HepG2 (cell line): Measurements from ENCODE around the gene MARCHF5. TPM values are rescaled to one million over a fixed set of nuclear protein-coding genes. Genes with fewer than 3 reads are reported as not detected.

Source experiments
- ATAC-seq: fragments of 200-7000 bp; cut with Tn5 transposase; 3 replicates; pipeline ENCODE4 v1.9.1; 2020; ENCODE audit warnings: mild to moderate bottlenecking, moderate library complexity
- BruUV-seq: library from RNA; stranded (reverse); fragments of 400-500 nt; replicated peaks from 2 replicates; lab custom pipeline; 2021; lab: Mats Ljungman, UMichigan
- CTCF ChIA-PET: fragments of 300-600 bp; formaldehyde crosslinking; extraction: SDS; loops from one replicate; lab custom pipeline; 2021; ENCODE audit warnings: low total read pairs, inconsistent platforms, low intra/inter-chr PET ratio; lab: Yijun Ruan, JAX
- POLR2A ChIA-PET: fragments of 350-600 bp; sonication (Branson Sonifier 250); formaldehyde crosslinking; loops from one replicate; lab custom pipeline; 2020; ENCODE audit warnings: antibody characterized with exemption, inconsistent platforms; lab: Yijun Ruan, JAX
- DNase-seq: peaks from one replicate; pipeline ENCODE4 v3.0.0-alpha.2; 2015; ENCODE audit warnings: low spot score
- FAIRE-seq: peaks from 3 replicates; lab custom pipeline; 2011; peaks lifted over from hg19 to GRCh38; lab: Jason Lieb, UNC
- H2AFZ ChIP-seq: one replicate; pipeline ENCODE4 v1.6.1; 2011; ENCODE audit warnings: low read length, inconsistent platforms
- H3K27ac ChIP-seq: fragments of 300-600 bp; 3 replicates; pipeline ENCODE4 v1.8.0; 2011; ENCODE audit warnings: mixed run types, mild to moderate bottlenecking, mixed read lengths, low read length, inconsistent platforms; ENCODE audit not compliant: insufficient read depth; ENCODE audit errors: extremely low read length
- H3K27me3 ChIP-seq, 2 experiments: fragments of 200-600 bp in 1 of 2; 2 replicates in 1 of 2; 3 replicates in 1 of 2; pipeline versions ENCODE4 v1.6.0 to v1.8.0; 2011; ENCODE audit warnings: low read length in 2 of 2, mild to moderate bottlenecking in 2 of 2, moderate library complexity in 2 of 2, inconsistent platforms in 1 of 2; ENCODE audit not compliant: insufficient read depth in 2 of 2, control insufficient read depth in 1 of 2
- H3K36me3 ChIP-seq, 2 experiments: fragments of 200-600 bp in 1 of 2; replicated peaks in 1 of 2; 2 replicates in 1 of 2; 3 replicates in 1 of 2; pipeline versions ENCODE4 v1.5.1 to v1.8.0; 2011; ENCODE audit warnings: low read length in 2 of 2, inconsistent platforms in 1 of 2; ENCODE audit not compliant: insufficient read depth in 2 of 2, control insufficient read depth in 1 of 2
- H3K4me1 ChIP-seq: 2 replicates; pipeline ENCODE4 v1.5.1; 2012; ENCODE audit warnings: low read length, inconsistent platforms; ENCODE audit not compliant: insufficient read depth
- H3K4me2 ChIP-seq: 2 replicates; pipeline ENCODE4 v1.6.0; 2011; ENCODE audit warnings: low read depth, low read length, inconsistent platforms
- H3K4me3 ChIP-seq, 3 experiments: fragments of 200-600 bp in 1 of 3; sonication (generic), shearing (Covaris generic) in 1 of 3; replicated peaks in 1 of 3; 2 replicates each; pipeline ENCODE4 v1.5.1; 2011 to 2016; ENCODE audit warnings: low read length in 3 of 3, inconsistent platforms in 2 of 3, low read depth in 2 of 3, mild to moderate bottlenecking in 2 of 3, control low read depth in 1 of 3, mixed read lengths in 1 of 3; ENCODE audit not compliant: insufficient read depth in 1 of 3
- H3K79me2 ChIP-seq: one replicate; pipeline ENCODE4 v1.6.1; 2011; ENCODE audit warnings: low read length, inconsistent platforms; ENCODE audit not compliant: insufficient read depth
- H3K9ac ChIP-seq: 2 replicates; pipeline ENCODE4 v1.6.0; 2011; ENCODE audit warnings: mild to moderate bottlenecking, low read depth, low read length, inconsistent platforms; ENCODE audit not compliant: insufficient read depth
- H3K9me3 ChIP-seq: 2 replicates; pipeline ENCODE4 v1.5.1; 2012; ENCODE audit warnings: mild to moderate bottlenecking, low read length
- H4K20me1 ChIP-seq: 2 replicates; pipeline ENCODE4 v1.6.0; 2011; ENCODE audit warnings: inconsistent platforms, mild to moderate bottlenecking, low read length, moderate library complexity; ENCODE audit not compliant: insufficient read depth
- ARID3A ChIP-seq: IDR thresholded peaks from 2 replicates; pipeline ENCODE4 v1.6.1; 2012; ENCODE audit warnings: low read depth, low read length, improper control_type of control experiment
- NR2F1 ChIP-seq, 2 experiments: fragments of 450-650 bp in 1 of 2; formaldehyde crosslinking in 1 of 2; IDR thresholded peaks; 2 replicates each; pipeline versions ENCODE4 v1.5.0 to v1.6.1; 2016 to 2020; ENCODE audit warnings: mild to moderate bottlenecking in 1 of 2, missing compliant biosample characterization in 1 of 2, missing genetic modification reagents in 1 of 2, moderate library complexity in 1 of 2
- SOX6 ChIP-seq, 2 experiments: fragments of 450-650 bp in 1 of 2; sonication (generic) in 1 of 2; formaldehyde crosslinking in 1 of 2; IDR thresholded peaks; 2 replicates each; pipeline versions ENCODE4 v1.4.0 to v1.6.1; 2017 to 2020; ENCODE audit warnings: antibody characterized with exemption in 1 of 2, mild to moderate bottlenecking in 1 of 2, missing genetic modification reagents in 1 of 2
- SP5 ChIP-seq: IDR thresholded peaks from 2 replicates; pipeline ENCODE4 v1.6.1; 2016; ENCODE audit warnings: low read depth, borderline replicate concordance
- XBP1 ChIP-seq: sonication (generic); formaldehyde crosslinking; IDR thresholded peaks from 2 replicates; pipeline ENCODE4 v1.5.0; 2020; ENCODE audit warnings: missing genetic modification reagents
- ZSCAN22 ChIP-seq: sonication (generic); formaldehyde crosslinking; IDR thresholded peaks from 2 replicates; pipeline ENCODE4 v1.4.0; 2020; ENCODE audit warnings: mild to moderate bottlenecking, missing genetic modification reagents
- WGBS: methylation state at CpG from one replicate; pipeline ENCODE4 v1.1.6; 2017; ENCODE audit warnings: low lambda C conversion rate; 5-methylcytosine and 5-hydroxymethylcytosine counted together
- in situ Hi-C: cut with HindIII; loops from 2 replicates; pipeline ENCODE4 v1.10.0; 2017; ENCODE audit warnings: low pct_unique_long_range_greater_than_20kb; ENCODE audit not compliant: extremely low pct_ligation_motif_present
- intact Hi-C: fragments of 100-400 bp; cut with micrococcal nuclease; formaldehyde crosslinking; loops from one replicate; pipeline ENCODE4 v1.10.0; 2022; ENCODE audit not compliant: unreplicated experiment
- polyA plus RNA-seq, 8 experiments: library from polyadenylated mRNA; depleted of rRNA in 3 of 8; stranded (reverse) in 7 of 8; unstranded in 1 of 8; fragments of >200 nt; fragmentation: Illumina TruSeq in 4 of 8; extraction: Trizol in 4 of 8; gene quantifications; 2 replicates each; pipeline versions ENCODE4 v1.2.1 to v1.2.3, GENCODE V29; 2011 to 2016; ENCODE audit warnings: low read depth in 4 of 8, missing spikeins in 1 of 8, mixed read lengths in 1 of 8; ENCODE audit not compliant: insufficient read depth in 1 of 8
- total RNA-seq, 5 experiments: library from RNA; depleted of rRNA; stranded (reverse); fragments of >200 nt; fragmentation: Illumina TruSeq; extraction: Trizol; gene quantifications; 2 replicates each; pipeline ENCODE4 v1.2.3, GENCODE V29; 2016; ENCODE audit warnings: low read depth in 1 of 5
- TF ChIP-seq, protein P1 (sequence below): sonication (generic); formaldehyde crosslinking; IDR thresholded peaks from 2 replicates; pipeline ENCODE4 v1.4.0; 2020; ENCODE audit warnings: mild to moderate bottlenecking, low read depth, missing genetic modification reagents

The MARCHF5 gene
- total and polyA plus RNA-seq, 2 of the 13 experiments (the other 11 are each of a cell fraction or from before 2014, with no cell fraction given): 19.4 to 21.0 TPM

- in situ Hi-C loops: no loop called here
These were observed 26.7 kb upstream of the MARCHF5 start for GRCh38 chr10:92264249-92264648.

More at GRCh38 chr10:92264249-92264648, 26.7 kb upstream of the MARCHF5 start:
- ATAC-seq: no peak
- FAIRE-seq: no peak
- intact Hi-C loops: no loop called here
- WGBS: 97% methylated on average over 2 of the region's 2 CpGs
- H3K9me3 ChIP-seq: no peaks in the 10 kb centered on the region
- H3K4me3 ChIP-seq: no peak overlapping the region
- H3K4me1 ChIP-seq: no peaks in the 10 kb centered on the region
- H3K4me2 ChIP-seq: no peak overlapping the region
- no peaks in the 10 kb centered on the region for H3K79me2 ChIP-seq
- no peaks in the 10 kb centered on the region for H3K27me3 ChIP-seq
- BruUV-seq: no TSS peak
- no peaks in the 10 kb centered on the region for H4K20me1 ChIP-seq
- CTCF ChIA-PET: no interaction called here
- DNase-seq: no peak
- H3K9ac ChIP-seq: no peak overlapping the region
- H3K27ac ChIP-seq: no peak overlapping the region
- H3K36me3 ChIP-seq: no peaks in the 10 kb centered on the region
- no peak overlapping the region for H2AFZ ChIP-seq
- TF ChIP-seq XBP1: no peak
- TF ChIP-seq SOX6 (IDR thresholded peaks at IDR 0.05): no peak
- no peak for TF ChIP-seq SOX6 (CRISPR knock-in tag; IDR thresholded peaks at IDR 0.05)
- TF ChIP-seq SP5 (CRISPR knock-in tag): no peak
- TF ChIP-seq, protein P1, sequence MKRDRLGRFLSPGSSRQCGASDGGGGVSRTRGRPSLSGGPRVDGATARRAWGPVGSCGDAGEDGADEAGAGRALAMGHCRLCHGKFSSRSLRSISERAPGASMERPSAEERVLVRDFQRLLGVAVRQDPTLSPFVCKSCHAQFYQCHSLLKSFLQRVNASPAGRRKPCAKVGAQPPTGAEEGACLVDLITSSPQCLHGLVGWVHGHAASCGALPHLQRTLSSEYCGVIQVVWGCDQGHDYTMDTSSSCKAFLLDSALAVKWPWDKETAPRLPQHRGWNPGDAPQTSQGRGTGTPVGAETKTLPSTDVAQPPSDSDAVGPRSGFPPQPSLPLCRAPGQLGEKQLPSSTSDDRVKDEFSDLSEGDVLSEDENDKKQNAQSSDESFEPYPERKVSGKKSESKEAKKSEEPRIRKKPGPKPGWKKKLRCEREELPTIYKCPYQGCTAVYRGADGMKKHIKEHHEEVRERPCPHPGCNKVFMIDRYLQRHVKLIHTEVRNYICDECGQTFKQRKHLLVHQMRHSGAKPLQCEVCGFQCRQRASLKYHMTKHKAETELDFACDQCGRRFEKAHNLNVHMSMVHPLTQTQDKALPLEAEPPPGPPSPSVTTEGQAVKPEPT (CRISPR knock-in tag): no peak
- no peak for TF ChIP-seq NR2F1 (CRISPR knock-in tag; IDR thresholded peaks at IDR 0.05)
- no peak for TF ChIP-seq ARID3A
- TF ChIP-seq ZSCAN22 (CRISPR knock-in tag): no peak
- POLR2A ChIA-PET: no interaction called here
